ENCODE data around the gene LDLRAP1.
"Not testable (repeated sequence)": the region's sequence is repeated elsewhere in the genome, so short reads cannot be mapped to it uniquely, and the experiment has no call there.

LDLRAP1 gene

GRCh38 chr1:25579292-25580252 lies 36.2 kb downstream of the LDLRAP1 start:
- no peak for TF ChIP-seq CTCF (IDR thresholded peaks at IDR 0.05; ENCODE audit: borderline replicate concordance, control extremely low read depth, extremely low read depth, insufficient read depth, missing control alignments)
- in situ Hi-C loops (cut with MboI; ENCODE audit: low sequenced_read_pairs, unreplicated experiment), result no loop called here
- DNase-seq (ENCODE audit: low spot score), result no peak

GRCh38 chr1:25580927-25581326 lies 37.5 kb downstream of the LDLRAP1 start:
- DNase-seq (ENCODE audit: low spot score), result no peak
- in situ Hi-C loops (cut with MboI; ENCODE audit: low sequenced_read_pairs, unreplicated experiment), result no loop called here

GRCh38 chr1:25581764-25582163 lies 38.4 kb downstream of the LDLRAP1 start:
- no peak for DNase-seq (ENCODE audit: low spot score)
- TF ChIP-seq CTCF (IDR thresholded peaks at IDR 0.05; ENCODE audit: borderline replicate concordance, control extremely low read depth, extremely low read depth, insufficient read depth, missing control alignments), result no peak
- in situ Hi-C loops (cut with MboI; ENCODE audit: low sequenced_read_pairs, unreplicated experiment), result no loop called here

More at GRCh38 chr1:25580927-25581326, 37.5 kb downstream of the LDLRAP1 start:
- no peak for TF ChIP-seq CTCF (IDR thresholded peaks at IDR 0.05; ENCODE audit: borderline replicate concordance, control extremely low read depth, extremely low read depth, insufficient read depth, missing control alignments)

- no peak for TF ChIP-seq CTCF (IDR thresholded peaks at IDR 0.05; ENCODE audit: borderline replicate concordance, control extremely low read depth, extremely low read depth, insufficient read depth, missing control alignments)
- in situ Hi-C loops (cut with MboI; ENCODE audit: low sequenced_read_pairs, unreplicated experiment), result no loop called here
- no peak for DNase-seq (ENCODE audit: low spot score)
These were observed 40.3 kb downstream of the LDLRAP1 start for GRCh38 chr1:25583519-25584370.

- in situ Hi-C loops (cut with MboI; ENCODE audit: low sequenced_read_pairs, unreplicated experiment), result no loop called here
- TF ChIP-seq CTCF (IDR thresholded peaks at IDR 0.05; ENCODE audit: borderline replicate concordance, control extremely low read depth, extremely low read depth, insufficient read depth, missing control alignments), result no peak
These were observed 42.8 kb downstream of the LDLRAP1 start for GRCh38 chr1:25586181-25586588.

GRCh38 chr1:25587290-25587689 lies 43.9 kb downstream of the LDLRAP1 start:
- in situ Hi-C loops (cut with MboI; ENCODE audit: low sequenced_read_pairs, unreplicated experiment), result no loop called here
- no peak for TF ChIP-seq CTCF (IDR thresholded peaks at IDR 0.05; ENCODE audit: borderline replicate concordance, control extremely low read depth, extremely low read depth, insufficient read depth, missing control alignments)
- DNase-seq (ENCODE audit: low spot score), result no peak

More at GRCh38 chr1:25586181-25586588, 42.8 kb downstream of the LDLRAP1 start:
- no peak for DNase-seq (ENCODE audit: low spot score)

GRCh38 chr1:25588224-25588623 lies 44.8 kb downstream of the LDLRAP1 start:
- in situ Hi-C loops (cut with MboI; ENCODE audit: low sequenced_read_pairs, unreplicated experiment); DNase-seq (ENCODE audit: low spot score): not testable (repeated sequence)

GRCh38 chr1:25588786-25589185 lies 45.4 kb downstream of the LDLRAP1 start:
- DNase-seq (ENCODE audit: low spot score); in situ Hi-C loops (cut with MboI; ENCODE audit: low sequenced_read_pairs, unreplicated experiment): not testable (repeated sequence)
